Effector memory CD8-positive, alpha-beta T cell (primary cell): ENCODE results near the gene MTURN.
"Not testable (repeated sequence)": the region's sequence is repeated elsewhere in the genome, so short reads cannot be mapped to it uniquely, and the experiment has no call there.

Experiments used
- ATAC-seq: fragments of 150-1000 bp; cut with Tn5 transposase; replicated peaks from 2 replicates; pipeline ENCODE4 v1.10.0; 2021; ENCODE audit warnings: mild to moderate bottlenecking, moderate library complexity
- DNase-seq, 3 experiments: peaks; one replicate each; pipeline ENCODE4 v3.0.0; 2021
- H3K27ac Mint-ChIP-seq, 2 donors: one replicate each; pipeline ENCODE4 v1.8.0; 2022; ENCODE audit warnings: mild to moderate bottlenecking in 2 of 2, mixed read lengths in 2 of 2, moderate library complexity in 2 of 2
- H3K27me3 Mint-ChIP-seq, 2 donors: one replicate each; pipeline ENCODE4 v1.8.0; 2022; ENCODE audit warnings: mixed read lengths in 2 of 2
- H3K36me3 Mint-ChIP-seq: one replicate; pipeline ENCODE4 v1.8.0; 2022; ENCODE audit warnings: mild to moderate bottlenecking, moderate library complexity, mixed read lengths; ENCODE audit not compliant: insufficient read depth
- H3K4me1 Mint-ChIP-seq, 2 donors: one replicate each; pipeline ENCODE4 v1.8.0; 2022; ENCODE audit warnings: low read depth in 2 of 2, mixed read lengths in 2 of 2
- H3K4me3 Mint-ChIP-seq, 2 donors: one replicate each; pipeline ENCODE4 v1.8.0; 2022; ENCODE audit warnings: mild to moderate bottlenecking in 2 of 2, mixed read lengths in 2 of 2, moderate library complexity in 2 of 2
- H3K9me3 Mint-ChIP-seq, 2 donors: one replicate each; pipeline ENCODE4 v1.8.0; 2022; ENCODE audit warnings: mixed read lengths in 2 of 2

MTURN gene

DNA sequence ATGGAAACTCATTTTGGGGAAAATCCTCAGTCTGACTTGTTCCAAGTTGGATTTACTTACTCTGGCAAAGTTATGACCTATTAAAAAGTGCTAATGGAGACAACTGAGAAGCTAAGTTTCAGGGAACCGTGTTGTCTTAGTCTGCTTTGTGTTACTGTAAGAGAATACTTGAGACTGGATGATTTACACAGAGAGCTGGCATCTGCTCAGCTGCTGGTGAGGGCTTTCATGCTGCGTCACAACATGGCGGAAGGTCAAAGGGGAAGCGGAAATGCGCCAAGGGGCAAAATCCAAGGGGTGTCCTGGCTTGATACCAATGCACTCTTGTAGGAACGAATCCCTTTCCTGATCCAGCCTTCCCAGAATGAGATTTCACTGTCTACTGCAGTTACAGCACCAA, 46.4 kb downstream of the MTURN start:
- DNase-seq (no peak), ATAC-seq (no peak)
- H3K4me3 Mint-ChIP-seq, result no peak overlapping the region
- peaks cover 4% of the 10 kb centered on the region for H3K36me3 Mint-ChIP-seq
- no peaks in the 10 kb centered on the region for H3K27me3 Mint-ChIP-seq
- H3K27ac Mint-ChIP-seq, result no peak overlapping the region
- peaks cover 14 to 27% of the 10 kb centered on the region in 2 donors for H3K4me1 Mint-ChIP-seq
- H3K9me3 Mint-ChIP-seq, result no peaks in the 10 kb centered on the region

DNA sequence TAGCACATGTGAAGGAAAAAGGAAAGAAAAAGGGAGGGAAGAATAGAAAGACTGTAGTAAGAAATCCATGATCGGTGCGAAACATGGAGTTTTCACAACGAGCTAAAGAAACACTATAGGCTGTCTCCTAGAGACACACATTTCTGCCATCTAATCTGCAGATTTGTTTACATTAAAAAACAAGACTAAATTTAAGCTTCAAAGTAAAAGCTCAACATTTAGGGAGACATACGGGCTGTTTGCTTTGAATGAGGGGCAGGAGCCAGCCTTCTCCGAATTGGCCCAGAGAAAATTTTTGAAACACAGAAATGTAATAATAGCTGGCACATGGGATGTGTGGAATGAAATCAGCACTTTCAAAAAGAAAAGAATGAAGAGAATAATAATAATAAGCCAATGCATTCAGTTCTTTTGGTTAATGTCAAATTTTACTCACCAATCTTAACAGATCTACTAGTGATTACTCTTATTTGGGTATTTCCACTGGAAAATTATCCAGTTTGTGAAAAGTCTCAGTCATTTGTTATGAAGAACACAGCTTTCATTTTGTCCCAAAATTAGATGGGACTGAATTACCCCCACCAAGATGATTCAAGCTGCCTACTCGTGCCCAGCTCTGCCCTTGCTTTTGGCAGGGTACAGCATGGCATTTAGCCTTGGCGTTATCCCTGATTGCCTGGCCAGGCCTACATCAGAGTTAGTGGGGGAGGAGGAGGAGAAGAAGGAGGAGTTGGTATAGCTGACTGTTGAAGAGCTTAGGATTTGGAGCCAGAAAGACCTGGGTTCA, 47.1 kb downstream of the MTURN start:
- Mint-ChIP-seq H3K27me3 (no peaks in the 10 kb centered on the region), H3K4me1 (peaks cover 7 to 23% of the 10 kb centered on the region in 2 donors), H3K4me3 (no peak overlapping the region), H3K27ac (no peak overlapping the region), H3K36me3 (peaks cover 4% of the 10 kb centered on the region), H3K9me3 (no peaks in the 10 kb centered on the region)
- ATAC-seq, result no peak
- DNase-seq, result no peak

DNA sequence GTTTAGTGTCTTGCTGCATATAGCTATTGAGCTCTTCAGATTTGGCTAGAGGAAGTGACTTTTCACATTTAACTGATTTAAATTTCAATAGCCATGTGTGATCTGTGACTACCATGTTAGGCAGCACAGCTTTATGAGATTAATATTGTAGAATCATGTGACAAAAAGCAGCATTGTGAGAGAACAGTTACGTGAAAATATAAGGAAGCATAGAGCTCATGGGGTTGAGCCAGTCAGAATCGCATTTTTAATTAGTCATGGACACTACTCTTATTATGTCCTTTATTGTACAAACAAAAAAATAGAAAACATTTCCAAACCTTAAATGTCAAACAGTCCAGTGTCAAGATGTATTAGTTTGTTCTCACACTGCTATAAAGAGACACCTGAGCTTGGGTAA, 48.0 kb downstream of the MTURN start:
- Mint-ChIP-seq H3K4me1 (peaks cover 7 to 19% of the 10 kb centered on the region in 2 donors), H3K27me3 (no peaks in the 10 kb centered on the region), H3K36me3 (peaks cover 4% of the 10 kb centered on the region), H3K9me3 (no peaks in the 10 kb centered on the region), H3K4me3 (no peak overlapping the region), H3K27ac (no peak overlapping the region)
- ATAC-seq (no peak), DNase-seq (no peak)

DNA sequence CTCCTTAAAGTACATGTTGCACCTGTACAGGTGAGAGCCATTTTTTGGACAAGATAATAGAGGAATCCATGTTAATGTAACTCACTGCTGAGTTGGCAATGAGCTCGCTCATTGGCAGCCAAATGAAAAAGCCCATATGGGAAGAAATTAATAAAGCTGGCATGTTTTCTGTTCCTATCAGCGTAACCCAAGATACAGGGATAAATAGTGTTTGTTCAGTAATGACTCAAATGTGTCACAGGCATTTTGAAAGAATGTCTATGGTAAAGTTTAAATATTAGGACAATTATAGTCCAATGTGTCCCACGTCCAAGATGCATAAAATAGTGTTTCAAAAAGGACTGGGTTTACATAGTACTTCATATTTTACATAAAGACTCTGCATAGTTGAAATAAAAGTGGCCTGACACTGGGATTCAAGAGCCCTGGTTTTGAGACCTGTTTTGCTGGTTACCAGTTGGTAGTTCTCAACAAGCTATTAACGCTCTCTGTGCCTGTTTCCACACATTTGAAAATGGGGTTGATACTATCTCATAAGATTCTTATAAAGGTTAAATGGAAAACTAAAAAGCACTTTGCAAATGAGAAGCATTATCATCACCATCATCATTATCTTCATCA, 49.1 kb downstream of the MTURN start:
- ATAC-seq, result no peak
- Mint-ChIP-seq H3K9me3 (no peaks in the 10 kb centered on the region), H3K27me3 (no peaks in the 10 kb centered on the region), H3K36me3 (peaks cover 4% of the 10 kb centered on the region), H3K4me1 (peaks cover 5 to 16% of the 10 kb centered on the region in 2 donors), H3K27ac (no peak overlapping the region), H3K4me3 (no peak overlapping the region)
- DNase-seq, result no peak

DNA sequence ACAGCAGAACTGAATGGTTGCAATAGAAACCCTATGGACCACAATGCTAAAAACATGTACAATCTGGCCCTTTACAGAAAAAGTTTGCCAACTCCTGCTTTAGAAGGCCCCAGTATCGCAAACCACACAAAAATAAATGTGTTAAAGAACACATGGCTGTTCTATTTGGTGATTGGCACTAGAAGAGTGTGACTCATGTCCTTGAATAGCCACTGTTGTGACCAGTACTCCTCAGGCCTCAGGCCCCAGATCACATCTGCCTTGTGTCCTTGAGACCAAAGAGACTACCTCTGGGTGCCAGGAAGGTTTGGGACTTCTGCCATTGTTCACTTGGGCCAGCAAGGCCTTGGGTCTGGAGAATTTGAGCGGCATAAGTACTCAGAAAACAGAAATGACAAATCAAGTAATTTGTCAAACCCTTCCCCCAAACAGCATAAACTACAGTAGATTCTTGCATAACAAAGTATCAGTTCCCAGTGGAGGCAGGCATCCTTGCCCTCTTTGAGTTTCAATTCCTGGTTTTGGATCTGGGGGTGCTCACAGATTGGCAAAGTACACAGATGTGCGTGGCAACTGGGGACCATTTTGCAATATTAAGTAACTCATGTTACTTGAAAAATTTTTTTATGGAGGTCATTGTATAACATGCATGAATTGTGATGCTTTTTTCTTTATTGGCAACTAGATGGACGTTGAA, 50.2 kb downstream of the MTURN start:
- H3K4me1 Mint-ChIP-seq, result peaks cover 0 to 6% of the 10 kb centered on the region in 2 donors
- H3K27me3 Mint-ChIP-seq, result no peaks in the 10 kb centered on the region
- no peak overlapping the region for H3K4me3 Mint-ChIP-seq
- peaks cover 4% of the 10 kb centered on the region for H3K36me3 Mint-ChIP-seq
- no peaks in the 10 kb centered on the region for H3K9me3 Mint-ChIP-seq
- H3K27ac Mint-ChIP-seq, result no peak overlapping the region
- DNase-seq (no peak), ATAC-seq (no peak)

DNA sequence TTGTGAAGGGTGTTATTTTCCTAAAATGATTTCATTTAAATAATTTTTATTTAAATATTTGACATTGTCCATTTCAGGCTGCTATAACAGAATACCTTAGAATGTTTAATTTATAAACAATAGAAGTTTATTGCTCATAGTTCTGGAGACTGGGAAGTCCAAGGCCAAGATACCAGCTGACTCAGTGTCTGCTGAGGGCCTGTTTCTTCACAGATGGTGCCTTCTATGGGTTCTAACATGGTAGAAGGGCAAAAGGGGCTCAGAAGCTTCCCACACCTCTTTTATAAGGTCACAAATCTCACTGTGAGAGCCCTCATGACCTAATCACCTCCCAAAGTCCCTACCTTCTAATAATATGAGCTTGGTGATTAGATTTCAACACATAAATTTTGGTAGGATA, 50.7 kb downstream of the MTURN start:
- no peak for DNase-seq
- Mint-ChIP-seq H3K4me1 (peaks cover 0 to 4% of the 10 kb centered on the region in 2 donors), H3K27me3 (no peaks in the 10 kb centered on the region), H3K9me3 (no peaks in the 10 kb centered on the region), H3K36me3 (peaks cover 4% of the 10 kb centered on the region), H3K27ac (no peak overlapping the region), H3K4me3 (no peak overlapping the region)
- no peak for ATAC-seq

DNA sequence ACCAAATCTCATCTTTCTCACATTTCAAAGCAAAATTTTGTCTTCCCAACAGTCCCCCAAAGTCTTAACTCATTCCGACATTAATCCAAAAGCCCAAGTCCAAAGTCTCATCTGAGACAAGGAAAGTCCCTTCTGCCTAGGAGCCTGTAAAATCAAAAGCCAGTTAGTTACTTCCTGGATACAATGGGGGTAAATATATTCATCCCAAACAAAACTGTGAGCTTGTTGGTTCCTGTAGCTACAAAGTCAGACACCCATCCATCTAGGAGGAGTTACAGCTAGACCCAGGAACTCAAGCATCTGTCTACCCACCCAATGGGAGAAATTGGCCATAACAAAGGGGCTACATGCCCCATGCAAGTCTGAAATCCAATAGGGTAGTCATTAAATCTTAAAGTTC, 51.9 kb downstream of the MTURN start:
- no peaks in the 10 kb centered on the region for H3K9me3 Mint-ChIP-seq
- H3K4me1 Mint-ChIP-seq, result no peaks in the 10 kb centered on the region
- ATAC-seq, result no peak

DNA sequence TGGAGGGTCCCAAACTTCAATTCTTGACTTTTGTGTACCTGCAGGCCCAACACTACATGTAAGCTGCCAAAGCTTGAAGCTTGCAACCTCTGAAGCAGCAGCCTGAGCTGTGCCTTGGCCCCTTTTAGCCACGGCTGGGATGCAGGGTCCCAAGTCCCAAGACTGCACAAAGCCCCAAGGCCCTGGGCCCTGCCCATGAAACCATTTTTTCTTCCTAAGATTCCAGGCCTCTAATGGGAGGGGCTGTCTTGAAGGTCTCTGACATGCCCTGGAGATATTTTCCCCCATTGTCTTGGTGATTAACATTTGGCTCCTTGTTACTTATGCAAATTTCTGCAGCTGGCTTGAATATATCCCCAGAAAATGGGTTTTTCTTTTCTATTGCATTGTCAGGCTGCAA, 52.7 kb downstream of the MTURN start:
- no peak overlapping the region for H3K4me3 Mint-ChIP-seq
- H3K27ac Mint-ChIP-seq, result no peak overlapping the region
- DNase-seq, result no peak

More for the DNA sequence above, 51.9 kb downstream of the MTURN start:
- peaks cover 4% of the 10 kb centered on the region for H3K36me3 Mint-ChIP-seq
- H3K27me3 Mint-ChIP-seq, result no peaks in the 10 kb centered on the region
- no peak for DNase-seq
- H3K4me3 Mint-ChIP-seq, result no peak overlapping the region
- no peak overlapping the region for H3K27ac Mint-ChIP-seq

DNA sequence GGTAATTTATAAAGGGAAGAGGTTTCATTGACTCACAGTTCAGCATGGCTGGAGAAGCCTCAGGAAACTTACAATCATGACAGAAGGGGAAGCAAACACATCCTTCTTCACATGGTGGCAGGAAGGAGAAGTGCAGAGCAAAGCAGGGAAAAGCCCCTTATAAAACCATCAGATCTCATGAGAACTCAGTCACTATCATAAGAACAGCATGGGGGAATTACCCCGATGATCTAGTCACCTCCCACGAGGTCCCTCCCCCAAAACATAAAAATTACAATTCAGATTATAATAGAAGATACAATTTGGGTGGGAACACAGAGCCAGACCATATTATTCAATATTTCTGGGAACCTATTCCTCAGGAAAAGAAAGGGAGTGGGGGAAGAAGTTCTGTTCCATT, 53.6 kb downstream of the MTURN start:
- H3K9me3 Mint-ChIP-seq, H3K36me3 Mint-ChIP-seq, ATAC-seq, H3K27me3 Mint-ChIP-seq, DNase-seq, H3K4me1 Mint-ChIP-seq, H3K4me3 Mint-ChIP-seq, H3K27ac Mint-ChIP-seq: not testable (repeated sequence)

More for the DNA sequence above, 52.7 kb downstream of the MTURN start:
- ATAC-seq, result no peak
- Mint-ChIP-seq H3K27me3 (no peaks in the 10 kb centered on the region), H3K9me3 (no peaks in the 10 kb centered on the region), H3K36me3 (no peaks in the 10 kb centered on the region), H3K4me1 (no peaks in the 10 kb centered on the region)

DNA sequence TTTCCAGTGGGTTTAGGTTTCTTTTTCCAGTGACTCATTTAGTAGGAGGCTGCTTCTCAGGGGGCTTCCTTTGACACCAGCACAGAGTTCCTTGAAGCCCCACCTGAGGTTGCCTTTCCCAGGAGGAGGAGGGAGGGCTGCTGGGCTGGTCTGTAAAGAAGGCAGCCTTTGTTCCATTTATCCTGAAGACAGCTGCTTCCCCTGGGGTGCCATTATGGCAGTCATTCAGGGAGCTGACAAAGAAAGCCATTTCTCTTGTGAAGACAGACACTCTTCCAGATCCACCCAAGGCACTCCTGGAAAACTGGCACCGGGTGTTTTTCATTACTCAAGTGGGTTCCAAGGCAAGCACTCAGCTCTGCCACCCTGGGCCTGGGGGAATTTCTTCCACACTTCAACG, 54.0 kb downstream of the MTURN start:
- no peaks in the 10 kb centered on the region for H3K9me3 Mint-ChIP-seq
- ATAC-seq (no peak), DNase-seq (no peak)
- H3K27me3 Mint-ChIP-seq, result no peaks in the 10 kb centered on the region
- H3K36me3 Mint-ChIP-seq, result no peaks in the 10 kb centered on the region
- no peaks in the 10 kb centered on the region for H3K4me1 Mint-ChIP-seq
- no peak overlapping the region for H3K27ac Mint-ChIP-seq
- no peak overlapping the region for H3K4me3 Mint-ChIP-seq

DNA sequence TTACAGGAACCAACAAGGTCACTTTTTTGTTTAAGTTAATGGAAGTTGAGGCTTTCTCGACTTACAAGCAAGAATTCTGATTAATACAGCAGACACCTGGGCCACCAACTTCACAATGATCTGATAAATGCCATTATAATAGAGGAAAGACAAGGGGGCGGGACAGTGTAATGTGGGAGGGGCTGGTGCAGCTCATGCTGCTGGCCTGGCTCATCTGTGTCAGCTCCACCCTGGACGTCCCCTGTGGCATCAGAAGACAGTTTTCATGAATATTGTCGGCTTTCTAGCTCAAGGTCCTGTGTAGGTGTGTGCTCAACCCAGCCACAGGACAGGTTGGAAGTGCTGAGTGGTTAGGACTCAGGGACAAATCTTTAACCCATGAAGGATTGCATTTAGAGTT, 57.0 kb downstream of the MTURN start:
- Mint-ChIP-seq H3K9me3 (peaks cover 0 to 2% of the 10 kb centered on the region in 2 donors), H3K36me3 (no peaks in the 10 kb centered on the region), H3K4me3 (no peak overlapping the region), H3K27ac (no peak overlapping the region), H3K4me1 (no peaks in the 10 kb centered on the region), H3K27me3 (peaks cover 0 to 9% of the 10 kb centered on the region in 2 donors)
- no peak for ATAC-seq
- no peak for DNase-seq

DNA sequence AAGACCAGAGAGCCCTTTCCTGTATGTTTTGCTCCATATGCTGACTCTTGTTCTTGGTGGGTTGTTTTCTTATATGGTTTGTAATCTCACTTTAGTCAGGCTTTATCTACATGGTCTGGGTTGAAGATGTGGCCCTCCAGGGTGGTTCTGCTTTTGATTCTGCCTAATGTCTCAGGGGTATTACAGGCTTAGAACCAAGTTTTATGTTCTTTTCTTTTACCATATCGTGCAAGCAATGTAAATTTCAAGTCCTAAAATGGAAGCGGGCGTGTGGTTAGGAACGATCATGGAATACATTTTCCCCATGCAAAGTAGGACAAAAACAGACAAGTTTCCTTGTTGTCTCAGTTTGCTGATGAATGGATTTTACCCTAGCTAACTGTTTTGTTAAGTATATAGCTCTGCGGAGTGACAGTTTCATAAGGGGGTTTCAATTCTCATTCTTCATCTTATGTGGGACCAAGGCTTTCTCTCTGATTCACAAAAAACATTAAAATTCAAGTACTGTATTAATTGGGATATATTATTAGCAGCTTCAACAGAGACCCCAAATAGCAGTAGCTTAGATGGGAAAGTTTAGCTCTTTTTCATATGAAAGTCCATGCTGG, 58.7 kb downstream of the MTURN start:
- Mint-ChIP-seq H3K9me3 (peaks cover 0 to 2% of the 10 kb centered on the region in 2 donors), H3K36me3 (no peaks in the 10 kb centered on the region), H3K27me3 (peaks cover 0 to 9% of the 10 kb centered on the region in 2 donors), H3K4me1 (no peaks in the 10 kb centered on the region), H3K27ac (no peak overlapping the region), H3K4me3 (no peak overlapping the region)
- DNase-seq, result no peak
- no peak for ATAC-seq

DNA sequence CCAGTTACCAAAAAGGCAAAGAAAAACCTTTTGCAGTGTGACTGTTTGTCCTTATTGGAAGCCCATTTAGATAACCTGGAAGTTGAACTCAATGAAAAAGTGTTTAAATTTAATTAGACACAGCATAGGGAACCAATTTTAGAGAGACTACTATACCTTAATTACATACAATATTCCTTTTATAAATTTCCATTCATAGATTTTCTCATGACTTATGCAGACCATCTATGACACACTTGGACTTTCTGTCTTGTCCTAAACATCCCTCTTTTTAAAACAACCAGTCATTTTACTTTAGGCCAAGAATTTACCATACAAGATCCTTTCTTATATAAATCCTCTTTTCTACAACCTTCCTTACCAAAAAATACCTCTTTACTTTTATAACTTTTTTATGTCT, 61.6 kb downstream of the MTURN start:
- no peak overlapping the region for H3K4me3 Mint-ChIP-seq
- ATAC-seq (no peak), DNase-seq (no peak)
- peaks cover 0 to 9% of the 10 kb centered on the region in 2 donors for H3K27me3 Mint-ChIP-seq
- no peak overlapping the region for H3K27ac Mint-ChIP-seq
- no peaks in the 10 kb centered on the region for H3K4me1 Mint-ChIP-seq
- H3K36me3 Mint-ChIP-seq, result no peaks in the 10 kb centered on the region
- peaks cover 0 to 2% of the 10 kb centered on the region in 2 donors for H3K9me3 Mint-ChIP-seq
